Measurements from ENCODE around the gene ST6GALNAC1. TPM values are rescaled to one million over a fixed set of nuclear protein-coding genes. Genes with fewer than 3 reads are reported as not detected.

ST6GALNAC1 gene
- polyA plus RNA-seq, 4 donors: 18.6 to 179 (median 78.2) TPM

DNA sequence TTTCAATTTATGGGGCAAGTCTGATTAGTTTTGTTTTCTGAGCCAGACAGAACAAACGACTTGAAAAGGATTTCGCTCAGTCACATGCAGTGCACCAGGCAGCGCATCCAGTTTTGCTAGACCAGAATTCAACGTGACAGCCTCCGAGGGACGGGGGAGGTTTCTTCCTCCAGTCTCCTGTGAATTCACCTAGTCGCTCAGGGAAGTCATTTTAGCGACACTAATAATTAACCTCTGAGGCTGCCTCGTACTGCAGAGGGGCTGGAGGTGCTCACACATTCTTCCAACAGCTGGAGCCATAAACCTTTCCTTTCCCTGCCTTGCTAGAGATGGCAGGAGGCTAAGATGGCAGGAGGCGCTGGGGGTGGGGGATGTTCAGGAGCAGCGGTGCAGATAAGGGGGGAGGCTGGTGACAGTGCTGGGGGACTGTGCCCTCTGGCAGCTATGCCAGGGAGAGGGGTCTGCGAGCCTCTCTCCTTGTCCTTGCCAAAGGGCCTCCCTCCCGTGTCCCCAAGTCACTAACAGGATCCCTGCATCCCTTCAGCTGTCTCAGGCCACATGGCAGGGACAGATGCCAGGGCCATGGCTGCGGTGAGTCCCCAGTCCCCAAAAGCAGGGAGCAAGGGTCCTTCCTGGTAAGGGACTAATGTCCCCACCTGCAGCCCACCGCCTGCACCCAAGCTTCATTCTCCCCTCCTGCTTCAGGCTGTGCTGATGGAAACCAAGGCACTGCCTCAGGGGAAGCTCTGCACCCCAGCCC lies 43.2 kb upstream of the ST6GALNAC1 start:
- Histone ChIP-seq H3K27ac (ENCODE audit: low read depth in 1 of 3, low read length in 2 of 3) (peak overlapping the region in 1 of 3 donors; percentile 0), H3K4me1 (ENCODE audit: control insufficient read depth in 3 of 3, insufficient read depth in 2 of 3, low read depth in 1 of 3, low read length in 2 of 3) (peaks cover 0 to 19% (median 0%) of the 10 kb centered on the region in 3 donors), H3K9me3 (ENCODE audit: control insufficient read depth in 2 of 2, insufficient read depth in 1 of 2, low read depth in 1 of 2, low read length in 1 of 2) (no peaks in the 10 kb centered on the region), H3K4me3 (ENCODE audit: low read depth in 1 of 3, low read length in 3 of 3) (no peak overlapping the region), H3K36me3 (ENCODE audit: control insufficient read depth in 3 of 3, insufficient read depth in 2 of 3, low read depth in 1 of 3, low read length in 3 of 3) (peaks cover 0 to 35% (median 0%) of the 10 kb centered on the region in 3 donors), H3K27me3 (ENCODE audit: control insufficient read depth in 3 of 3, insufficient read depth in 3 of 3, low read length in 3 of 3) (no peaks in the 10 kb centered on the region)
- WGBS, 3 donors: 44 to 62% (median 52%) methylated on average over 14 to 15 of the region's 15 CpGs
- DNase-seq (peak in 1 of 2 donors; percentile 78), FAIRE-seq (no peak)

DNA sequence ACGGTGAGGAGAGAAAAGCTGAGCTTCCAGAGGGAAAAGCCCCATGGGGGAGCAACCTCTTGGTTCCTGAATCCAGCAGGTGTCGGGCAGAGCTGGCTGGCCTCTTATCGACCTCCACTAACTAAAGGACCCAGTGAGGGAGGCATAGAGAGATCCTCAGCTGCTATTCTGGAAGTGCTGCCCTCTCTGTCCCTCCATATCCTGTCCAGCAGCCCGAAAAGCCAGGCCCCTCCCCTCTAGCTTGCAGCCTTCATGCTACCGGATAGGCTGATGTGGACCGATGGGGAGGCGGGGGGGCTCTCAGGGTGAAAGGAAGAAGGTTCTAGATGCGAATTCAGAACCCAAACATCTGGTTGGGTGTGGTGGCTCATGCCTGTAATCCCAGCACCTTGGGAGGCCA lies 42.3 kb upstream of the ST6GALNAC1 start:
- Histone ChIP-seq H3K9me3 (ENCODE audit: control insufficient read depth in 2 of 2, insufficient read depth in 1 of 2, low read depth in 1 of 2, low read length in 1 of 2) (no peaks in the 10 kb centered on the region), H3K27ac (ENCODE audit: low read depth in 1 of 3, low read length in 2 of 3) (no peak overlapping the region), H3K27me3 (ENCODE audit: control insufficient read depth in 3 of 3, insufficient read depth in 3 of 3, low read length in 3 of 3) (no peaks in the 10 kb centered on the region), H3K4me1 (ENCODE audit: control insufficient read depth in 3 of 3, insufficient read depth in 2 of 3, low read depth in 1 of 3, low read length in 2 of 3) (peaks cover 0 to 21% (median 0%) of the 10 kb centered on the region in 3 donors), H3K4me3 (ENCODE audit: low read depth in 1 of 3, low read length in 3 of 3) (no peak overlapping the region), H3K36me3 (ENCODE audit: control insufficient read depth in 3 of 3, insufficient read depth in 2 of 3, low read depth in 1 of 3, low read length in 3 of 3) (peaks cover 0 to 37% (median 0%) of the 10 kb centered on the region in 3 donors)
- 81 to 93% (median 91%) methylated on average over 7 to 8 of the region's 8 CpGs for WGBS, 3 donors
- FAIRE-seq (no peak), DNase-seq (no peak)

DNA sequence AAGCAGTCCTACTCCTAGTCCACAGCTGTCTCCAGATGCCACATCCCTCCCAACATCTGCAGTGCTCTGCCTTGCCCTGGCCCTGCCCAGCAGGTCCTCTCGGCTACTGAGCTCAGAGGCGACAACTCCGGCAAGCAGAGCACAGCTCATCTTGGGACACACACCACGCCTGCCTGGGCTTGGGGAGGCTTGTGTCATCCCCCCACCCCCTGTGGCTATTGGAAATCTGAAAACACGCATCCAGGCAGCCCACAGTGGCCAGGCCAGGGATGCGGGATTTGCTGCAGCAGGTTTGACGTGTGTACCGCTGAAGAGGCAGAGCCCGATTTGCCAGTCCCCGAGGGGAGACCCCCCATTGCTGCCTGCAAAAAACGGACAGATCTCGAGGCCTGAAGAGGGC lies 41.8 kb upstream of the ST6GALNAC1 start:
- DNase-seq (no peak), FAIRE-seq (no peak)
- WGBS, 3 donors: 81 to 92% (median 87%) methylated on average over 12 of the region's 12 CpGs
- Histone ChIP-seq H3K27ac (ENCODE audit: low read depth in 1 of 3, low read length in 2 of 3) (no peak overlapping the region), H3K27me3 (ENCODE audit: control insufficient read depth in 3 of 3, insufficient read depth in 3 of 3, low read length in 3 of 3) (no peaks in the 10 kb centered on the region), H3K36me3 (ENCODE audit: control insufficient read depth in 3 of 3, insufficient read depth in 2 of 3, low read depth in 1 of 3, low read length in 3 of 3) (peaks cover 0 to 37% (median 0%) of the 10 kb centered on the region in 3 donors), H3K4me3 (ENCODE audit: low read depth in 1 of 3, low read length in 3 of 3) (no peak overlapping the region), H3K9me3 (ENCODE audit: control insufficient read depth in 2 of 2, insufficient read depth in 1 of 2, low read depth in 1 of 2, low read length in 1 of 2) (no peaks in the 10 kb centered on the region), H3K4me1 (ENCODE audit: control insufficient read depth in 3 of 3, insufficient read depth in 2 of 3, low read depth in 1 of 3, low read length in 2 of 3) (peaks cover 0 to 22% (median 0%) of the 10 kb centered on the region in 3 donors)

DNA sequence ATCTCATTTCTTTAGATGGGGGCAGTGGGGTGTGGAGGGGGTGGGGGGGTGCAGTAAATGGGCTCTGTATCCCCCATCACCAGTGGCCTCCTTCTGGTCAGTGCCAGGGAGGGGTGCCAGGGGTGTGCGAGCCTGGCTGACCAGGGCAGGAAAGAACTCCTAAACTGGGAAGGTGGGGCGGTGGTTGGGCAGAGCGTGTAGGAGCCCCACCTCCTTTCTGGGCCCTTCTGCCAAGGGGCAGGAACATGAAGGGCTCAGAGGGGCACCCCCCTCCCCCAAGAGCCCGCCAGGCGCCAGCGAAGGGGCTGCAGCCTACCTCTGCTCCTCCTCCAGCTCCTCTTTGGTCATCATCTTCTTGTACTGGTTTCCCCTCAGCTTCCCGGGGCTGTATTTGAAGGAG lies 41.2 kb upstream of the ST6GALNAC1 start:
- H3K27me3 ChIP-seq (ENCODE audit: control insufficient read depth in 3 of 3, insufficient read depth in 3 of 3, low read length in 3 of 3): no peaks in the 10 kb centered on the region
- DNase-seq: no peak
- no peak overlapping the region for H3K4me3 ChIP-seq (ENCODE audit: low read depth in 1 of 3, low read length in 3 of 3)
- 84 to 94% (median 87%) methylated on average over 7 of the region's 7 CpGs for WGBS, 3 donors
- no peak for FAIRE-seq
- H3K36me3 ChIP-seq (ENCODE audit: control insufficient read depth in 3 of 3, insufficient read depth in 2 of 3, low read depth in 1 of 3, low read length in 3 of 3): peaks cover 0 to 37% (median 0%) of the 10 kb centered on the region in 3 donors
- peaks cover 0 to 22% (median 0%) of the 10 kb centered on the region in 3 donors for H3K4me1 ChIP-seq (ENCODE audit: control insufficient read depth in 3 of 3, insufficient read depth in 2 of 3, low read depth in 1 of 3, low read length in 2 of 3)
- H3K27ac ChIP-seq (ENCODE audit: low read depth in 1 of 3, low read length in 2 of 3): no peak overlapping the region
- no peaks in the 10 kb centered on the region for H3K9me3 ChIP-seq (ENCODE audit: control insufficient read depth in 2 of 2, insufficient read depth in 1 of 2, low read depth in 1 of 2, low read length in 1 of 2)

DNA sequence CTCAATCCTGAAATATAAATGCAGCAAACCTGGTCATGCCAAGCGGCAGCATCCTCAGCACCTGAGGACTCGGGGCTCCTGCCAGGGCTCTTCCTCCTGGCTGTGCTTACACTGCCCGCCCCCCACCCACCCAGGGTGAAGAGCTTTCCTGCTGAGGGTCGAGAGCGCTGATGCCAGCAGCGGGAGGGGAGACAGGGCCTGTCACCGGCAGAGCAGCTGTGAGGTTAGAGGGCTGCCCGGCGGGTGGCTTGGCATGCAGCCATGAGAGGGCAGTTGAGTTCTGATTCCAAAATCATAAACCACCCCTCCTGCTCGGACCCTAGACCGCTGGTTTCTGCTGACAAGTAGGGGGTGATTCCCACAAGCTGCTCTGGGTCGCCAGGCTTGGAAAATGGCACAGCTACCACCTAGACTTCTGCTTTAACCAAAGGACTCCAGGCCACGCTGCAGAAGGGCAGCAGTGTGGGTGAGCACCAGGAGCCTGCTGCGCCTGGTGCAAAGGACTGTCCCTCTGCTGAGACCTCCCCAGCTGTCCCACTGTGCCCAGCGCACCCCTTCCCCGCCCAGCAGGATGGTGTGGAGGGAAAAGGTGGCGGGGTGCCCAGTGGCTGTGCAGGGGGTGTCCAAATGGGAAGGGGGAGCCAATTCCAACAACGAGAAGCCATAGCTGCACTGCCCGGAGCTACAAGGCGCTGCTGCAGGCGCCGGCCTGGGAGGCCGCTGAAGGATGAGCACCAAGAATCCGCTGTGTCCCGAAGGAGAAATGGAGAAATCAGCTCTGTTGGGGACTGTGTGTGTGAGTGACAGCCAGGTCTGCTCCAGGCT lies 40.6 kb upstream of the ST6GALNAC1 start:
- no peak for FAIRE-seq
- Histone ChIP-seq H3K27ac (ENCODE audit: low read depth in 1 of 3, low read length in 2 of 3) (no peak overlapping the region), H3K4me1 (ENCODE audit: control insufficient read depth in 3 of 3, insufficient read depth in 2 of 3, low read depth in 1 of 3, low read length in 2 of 3) (peaks cover 0 to 22% (median 0%) of the 10 kb centered on the region in 3 donors), H3K36me3 (ENCODE audit: control insufficient read depth in 3 of 3, insufficient read depth in 2 of 3, low read depth in 1 of 3, low read length in 3 of 3) (peaks cover 0 to 37% (median 0%) of the 10 kb centered on the region in 3 donors), H3K4me3 (ENCODE audit: low read depth in 1 of 3, low read length in 3 of 3) (no peak overlapping the region), H3K27me3 (ENCODE audit: control insufficient read depth in 3 of 3, insufficient read depth in 3 of 3, low read length in 3 of 3) (no peaks in the 10 kb centered on the region), H3K9me3 (ENCODE audit: control insufficient read depth in 2 of 2, insufficient read depth in 1 of 2, low read depth in 1 of 2, low read length in 1 of 2) (no peaks in the 10 kb centered on the region)
- DNase-seq: no peak
- WGBS, 3 donors: 78 to 84% (median 84%) methylated on average over 25 of the region's 25 CpGs

DNA sequence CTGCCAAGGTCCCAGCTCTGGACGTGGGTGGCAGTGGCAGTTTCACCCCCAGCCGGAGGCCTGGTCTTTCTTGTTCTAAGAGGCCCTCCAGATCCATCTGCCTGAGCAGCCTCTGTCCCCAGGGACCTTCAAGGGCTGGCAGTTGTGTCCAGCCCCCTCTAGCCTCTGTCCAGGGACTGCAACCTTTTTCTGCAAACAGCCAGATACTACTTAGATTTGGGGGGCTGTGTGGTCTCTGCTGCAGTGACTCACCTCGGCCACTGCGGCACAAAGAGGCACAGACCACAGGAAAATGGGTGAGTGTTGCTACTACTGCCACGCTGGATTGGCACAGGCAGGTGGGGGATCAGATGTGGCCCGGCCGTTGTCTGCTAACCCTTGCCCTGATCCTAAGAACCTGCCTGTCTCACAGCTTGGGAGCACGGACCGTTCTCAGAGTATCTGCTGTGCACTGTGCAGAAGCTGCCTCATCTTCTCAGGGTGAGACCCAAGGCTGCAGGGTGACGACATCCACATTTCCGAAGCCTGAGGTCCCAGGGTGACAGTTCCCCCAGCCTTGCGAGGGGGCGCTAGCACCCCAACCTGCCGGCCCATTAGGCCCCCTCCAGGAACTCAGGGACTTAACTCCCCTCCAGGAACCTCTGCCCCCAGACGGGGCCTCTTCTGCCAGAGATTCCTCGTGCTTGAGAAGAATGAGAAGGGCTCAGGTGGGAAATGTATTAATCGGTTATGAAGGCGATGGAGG lies 39.6 kb upstream of the ST6GALNAC1 start:
- DNase-seq (no peak), FAIRE-seq (no peak)
- H3K4me3 ChIP-seq (ENCODE audit: low read depth in 1 of 3, low read length in 3 of 3): no peak overlapping the region
- H3K36me3 ChIP-seq (ENCODE audit: control insufficient read depth in 3 of 3, insufficient read depth in 2 of 3, low read depth in 1 of 3, low read length in 3 of 3): peaks cover 0 to 40% (median 0%) of the 10 kb centered on the region in 3 donors
- no peaks in the 10 kb centered on the region for H3K9me3 ChIP-seq (ENCODE audit: control insufficient read depth in 2 of 2, insufficient read depth in 1 of 2, low read depth in 1 of 2, low read length in 1 of 2)
- WGBS, 3 donors: 74 to 82% (median 80%) methylated on average over 18 of the region's 18 CpGs
- no peak overlapping the region for H3K27ac ChIP-seq (ENCODE audit: low read depth in 1 of 3, low read length in 2 of 3)
- H3K27me3 ChIP-seq (ENCODE audit: control insufficient read depth in 3 of 3, insufficient read depth in 3 of 3, low read length in 3 of 3): no peaks in the 10 kb centered on the region
- peaks cover 0 to 14% (median 0%) of the 10 kb centered on the region in 3 donors for H3K4me1 ChIP-seq (ENCODE audit: control insufficient read depth in 3 of 3, insufficient read depth in 2 of 3, low read depth in 1 of 3, low read length in 2 of 3)

DNA sequence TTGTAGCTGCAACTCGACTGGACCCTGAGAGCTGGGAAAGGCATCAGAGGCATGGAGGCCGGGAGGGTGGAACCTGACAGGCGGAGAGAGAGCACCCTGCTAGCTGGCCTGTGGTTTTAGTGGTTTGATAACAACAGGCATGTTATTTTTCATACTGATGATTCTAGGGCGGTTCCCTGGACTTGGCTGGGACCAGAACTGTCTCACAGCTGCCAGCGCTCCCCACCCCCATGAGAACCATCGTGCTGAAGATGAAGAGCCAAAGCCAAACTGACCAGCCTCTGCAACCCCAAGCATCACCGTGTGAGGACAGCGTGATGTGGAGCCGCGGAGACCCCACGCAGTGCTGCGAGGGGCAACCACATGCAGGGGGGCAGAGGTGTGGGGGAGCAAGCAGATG lies 38.7 kb upstream of the ST6GALNAC1 start:
- Histone ChIP-seq H3K27me3 (ENCODE audit: control insufficient read depth in 3 of 3, insufficient read depth in 3 of 3, low read length in 3 of 3) (no peaks in the 10 kb centered on the region), H3K36me3 (ENCODE audit: control insufficient read depth in 3 of 3, insufficient read depth in 2 of 3, low read depth in 1 of 3, low read length in 3 of 3) (peaks cover 0 to 45% (median 0%) of the 10 kb centered on the region in 3 donors), H3K27ac (ENCODE audit: low read depth in 1 of 3, low read length in 2 of 3) (no peak overlapping the region), H3K4me1 (ENCODE audit: control insufficient read depth in 3 of 3, insufficient read depth in 2 of 3, low read depth in 1 of 3, low read length in 2 of 3) (peaks cover 0 to 9% (median 0%) of the 10 kb centered on the region in 3 donors), H3K4me3 (ENCODE audit: low read depth in 1 of 3, low read length in 3 of 3) (no peak overlapping the region), H3K9me3 (ENCODE audit: control insufficient read depth in 2 of 2, insufficient read depth in 1 of 2, low read depth in 1 of 2, low read length in 1 of 2) (no peaks in the 10 kb centered on the region)
- WGBS, 3 donors: 74 to 89% (median 86%) methylated on average over 12 of the region's 12 CpGs
- DNase-seq (no peak), FAIRE-seq (no peak)

Measured in small intestine (tissue), 7 donors.